GM20000 (cell line): ENCODE data around the gene WASHC4.

Experiments used
- DNase-seq: peaks from one replicate; pipeline ENCODE4 v3.0.0; 2012; ENCODE audit warnings: low spot score
- CTCF ChIP-seq: IDR thresholded peaks from 2 replicates; pipeline ENCODE4 v1.5.1; 2012; ENCODE audit warnings: mild to moderate bottlenecking, control low read depth; ENCODE audit errors: extremely low read depth, missing control alignments

Gene WASHC4

GRCh38 chr12:105107494-105108371 is at the start of gene WASHC4:
WASHC4 (plus strand) TSS chr12:105107731; CDS start chr12:105107801, 70 bp downstream.
- TF ChIP-seq CTCF: no peak
- peak; percentile 99 for DNase-seq

- DNase-seq: no peak
- TF ChIP-seq CTCF: no peak
Observed at GRCh38 chr12:105060715-105061378, 46.7 kb upstream of the WASHC4 start.

GRCh38 chr12:105064564-105065178 is 42.9 kb upstream of the WASHC4 start:
- DNase-seq: no peak
- TF ChIP-seq CTCF: no peak

- DNase-seq: no peak
Observed at GRCh38 chr12:105067511-105068031, 40.0 kb upstream of the WASHC4 start.

GRCh38 chr12:105069936-105070702 is 37.4 kb upstream of the WASHC4 start:
- no peak for DNase-seq
- TF ChIP-seq CTCF: no peak

More at GRCh38 chr12:105067511-105068031, 40.0 kb upstream of the WASHC4 start:
- no peak for TF ChIP-seq CTCF

- no peak for DNase-seq
Observed at GRCh38 chr12:105071981-105072380, 35.5 kb upstream of the WASHC4 start.

More at GRCh38 chr12:105071981-105072380, 35.5 kb upstream of the WASHC4 start:
- TF ChIP-seq CTCF: no peak
